ENCODE measurements around the gene HS6ST2.

Gene HS6ST2

GRCh38 chrX:132737743-132738142, 220.7 kb downstream of the HS6ST2 start:
- no peak for DNase-seq

DNA sequence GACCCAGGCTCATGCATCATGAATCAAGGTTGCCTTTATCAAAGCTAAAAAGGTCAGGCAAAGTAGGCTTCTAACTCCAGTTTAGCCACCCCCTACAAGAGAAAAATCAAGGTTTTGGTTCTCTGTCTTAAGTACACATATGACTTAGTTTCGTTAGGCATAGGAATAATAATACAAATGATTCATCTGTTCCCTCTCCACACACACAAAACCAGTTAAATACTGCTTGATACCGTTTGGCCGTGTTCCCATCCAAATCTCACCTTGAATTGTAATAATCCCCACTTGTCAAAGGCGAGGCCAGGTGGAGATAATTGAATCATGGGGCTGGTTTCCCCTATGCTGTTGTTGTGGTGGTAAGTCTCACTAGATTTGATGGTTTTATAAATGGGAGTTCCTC, 226.2 kb downstream of the HS6ST2 start:
- no peak for DNase-seq

- no peak for DNase-seq
Measured at GRCh38 chrX:132730726-132731125, 227.7 kb downstream of the HS6ST2 start.

- DNase-seq, result no peak
Measured at GRCh38 chrX:132730266-132730665, 228.2 kb downstream of the HS6ST2 start.

- no peak for DNase-seq
Measured at GRCh38 chrX:132728296-132728695, 230.1 kb downstream of the HS6ST2 start.

- no peak for DNase-seq
Measured at GRCh38 chrX:132718431-132718958, 239.9 kb downstream of the HS6ST2 start.

DNA sequence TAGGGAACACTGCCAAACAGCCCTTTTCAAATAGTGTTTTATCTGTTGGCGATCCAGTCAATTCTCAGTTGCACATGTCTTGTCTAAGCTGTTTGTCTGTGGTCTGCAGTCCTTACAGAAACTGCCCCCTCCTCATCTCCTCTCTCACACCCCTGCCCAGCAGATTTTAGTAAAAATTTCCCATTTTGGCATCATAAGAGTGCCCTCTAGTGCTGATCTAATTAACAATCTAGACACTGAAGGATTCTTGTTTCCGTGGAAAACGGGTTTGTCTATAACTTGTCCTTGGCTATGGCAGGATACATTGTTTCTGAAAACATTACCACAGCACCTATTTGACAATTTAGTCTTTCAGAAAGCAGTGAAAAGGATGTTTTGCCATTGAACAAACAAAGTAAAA, 242.4 kb downstream of the HS6ST2 start:
- no peak for DNase-seq

DNA sequence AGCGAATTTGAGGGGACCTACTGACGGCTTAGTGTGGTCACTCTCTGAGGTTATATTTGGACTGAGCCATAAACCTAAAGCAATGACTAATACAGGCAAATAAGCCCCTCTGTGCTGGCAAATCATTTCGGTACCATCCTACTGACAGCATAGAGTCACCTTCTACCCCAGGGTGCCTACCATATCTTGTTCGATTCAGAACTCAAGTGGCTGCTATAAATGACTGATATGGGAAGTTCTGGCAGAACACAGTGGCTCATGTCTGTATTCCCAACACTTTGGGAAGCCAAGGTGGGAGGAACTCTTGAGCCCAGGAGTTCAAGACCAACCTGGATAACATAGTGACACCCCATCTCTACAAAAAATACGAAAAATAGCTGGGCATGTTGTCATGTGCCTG, 243.5 kb downstream of the HS6ST2 start:
- no peak for DNase-seq

GRCh38 chrX:132712350-132712749, 246.1 kb downstream of the HS6ST2 start:
- DNase-seq, result no peak

- no peak for DNase-seq
Measured at GRCh38 chrX:132710656-132711155, 247.7 kb downstream of the HS6ST2 start.

GRCh38 chrX:132708529-132708928, 249.9 kb downstream of the HS6ST2 start:
- no peak for DNase-seq

- DNase-seq, result no peak
Measured at GRCh38 chrX:132704769-132705168, 253.7 kb downstream of the HS6ST2 start.

DNA sequence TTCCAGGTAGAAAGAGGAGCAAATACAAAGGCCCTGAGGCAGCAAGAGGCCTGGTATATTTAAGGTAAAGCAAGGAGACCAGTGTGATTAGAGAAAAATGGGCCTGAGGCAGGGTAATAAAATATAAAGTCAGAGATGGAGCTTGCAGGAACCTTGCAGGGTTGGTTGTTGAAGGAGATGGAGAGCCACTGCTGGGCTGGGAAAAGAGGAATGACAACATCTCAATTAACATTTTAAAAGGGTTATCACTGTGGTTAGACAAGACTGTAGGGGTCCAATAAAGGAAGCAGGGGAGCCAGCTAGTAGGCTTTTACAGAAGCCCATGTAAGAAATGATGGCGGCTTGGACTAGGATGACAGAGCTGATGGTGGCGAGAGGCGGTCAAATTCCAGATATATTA, 264.0 kb downstream of the HS6ST2 start:
- no peak for DNase-seq

DNA sequence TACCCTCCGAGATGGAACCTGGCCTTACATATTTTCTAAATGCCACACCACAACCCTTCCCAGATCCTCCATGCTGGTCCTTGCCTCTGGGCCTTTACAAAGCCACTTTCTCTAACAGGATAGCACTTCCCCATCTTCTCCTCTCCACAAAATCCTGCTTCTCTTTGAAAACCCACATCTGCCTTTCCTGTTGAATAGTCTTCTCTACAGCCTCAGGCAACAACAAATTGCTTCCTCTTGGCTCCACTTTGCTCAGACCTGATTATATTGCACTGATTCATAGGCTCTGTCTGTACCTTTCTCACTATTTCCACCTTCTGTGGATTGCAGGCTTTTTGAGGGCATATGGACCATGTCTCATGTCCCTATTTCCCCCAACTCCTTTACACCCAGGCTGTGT, 265.9 kb downstream of the HS6ST2 start:
- DNase-seq, result no peak

DNA sequence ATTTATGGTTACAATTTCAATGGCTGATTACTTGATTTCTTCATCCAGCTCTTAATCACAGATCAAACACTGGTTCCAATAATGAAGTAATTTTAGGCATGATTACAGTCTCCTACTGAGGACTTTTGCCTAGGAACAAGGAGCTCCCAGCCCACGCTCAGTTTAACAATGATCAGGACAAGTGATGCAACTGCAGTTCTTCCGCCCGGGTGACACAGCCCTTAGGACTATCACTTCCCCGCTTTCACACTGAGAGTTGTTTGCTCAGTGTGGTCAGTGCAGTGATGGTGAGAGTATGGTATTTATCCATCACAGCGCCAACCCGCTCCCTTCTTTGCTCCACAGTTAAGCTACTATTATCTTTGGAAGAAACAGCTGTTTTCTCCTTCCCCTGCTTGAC, 266.4 kb downstream of the HS6ST2 start:
- no peak for DNase-seq

DNA sequence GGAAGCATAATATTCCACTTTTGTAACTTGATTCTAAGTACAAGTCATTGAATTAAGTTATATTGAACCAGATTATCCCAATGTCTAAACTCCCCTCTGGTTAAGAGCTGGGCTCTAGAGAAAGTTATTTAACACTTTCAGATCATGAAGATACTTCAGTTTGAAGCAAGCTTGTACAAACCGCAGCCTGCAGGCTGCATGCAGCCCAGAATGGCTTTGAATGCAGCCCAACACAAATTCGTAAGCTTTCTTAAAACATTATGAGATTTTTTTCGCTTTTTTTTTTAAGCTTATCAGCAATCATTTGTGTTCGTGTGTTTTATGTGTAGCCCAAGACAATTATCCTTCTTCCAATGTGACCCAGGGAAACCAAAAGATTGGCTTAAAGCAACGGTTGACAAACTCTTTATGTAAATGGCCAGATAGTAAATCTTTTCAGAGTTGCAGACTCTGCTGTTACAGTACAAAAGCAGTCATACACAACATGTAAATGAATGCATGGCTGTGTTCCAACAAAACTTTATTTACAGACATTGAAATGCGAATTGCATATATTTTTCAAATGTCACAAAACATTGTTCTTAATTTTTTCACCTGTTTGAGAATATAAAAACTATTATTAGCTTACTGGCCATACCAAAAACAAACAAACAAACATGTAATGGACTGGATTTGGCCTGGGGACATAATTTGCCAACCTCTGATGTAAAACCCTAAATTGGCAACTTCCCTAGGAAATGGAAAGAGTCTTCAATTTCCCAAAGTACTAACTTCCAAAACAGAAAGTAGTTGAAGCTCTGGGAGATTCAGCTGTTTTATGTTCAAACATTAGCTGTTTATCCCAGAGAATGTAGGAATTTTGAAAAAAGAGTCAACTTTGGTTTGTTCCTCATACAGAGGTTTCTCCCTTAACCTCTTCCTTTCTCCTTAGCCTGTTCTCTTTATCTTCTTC, 268.5 kb downstream of the HS6ST2 start:
- no peak for DNase-seq

DNA sequence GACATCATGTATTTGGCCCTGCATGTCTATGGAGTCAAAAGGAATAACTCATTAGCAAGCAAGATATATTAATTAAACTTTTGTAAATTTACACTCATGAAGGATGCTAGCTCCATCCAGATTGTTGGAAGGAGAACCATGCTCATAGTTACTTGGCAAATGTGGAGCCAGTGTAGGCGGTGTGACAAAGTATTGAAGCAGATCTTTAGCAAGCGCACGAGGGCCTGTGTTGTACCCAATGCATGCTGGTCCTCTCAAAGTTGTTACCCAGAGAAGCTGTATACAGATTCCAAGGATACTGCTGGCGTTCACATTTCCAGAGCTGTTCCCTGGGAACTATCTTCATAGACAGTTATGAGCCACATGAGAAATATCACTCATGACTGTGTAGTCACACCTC, 273.2 kb downstream of the HS6ST2 start:
- no peak for DNase-seq

DNA sequence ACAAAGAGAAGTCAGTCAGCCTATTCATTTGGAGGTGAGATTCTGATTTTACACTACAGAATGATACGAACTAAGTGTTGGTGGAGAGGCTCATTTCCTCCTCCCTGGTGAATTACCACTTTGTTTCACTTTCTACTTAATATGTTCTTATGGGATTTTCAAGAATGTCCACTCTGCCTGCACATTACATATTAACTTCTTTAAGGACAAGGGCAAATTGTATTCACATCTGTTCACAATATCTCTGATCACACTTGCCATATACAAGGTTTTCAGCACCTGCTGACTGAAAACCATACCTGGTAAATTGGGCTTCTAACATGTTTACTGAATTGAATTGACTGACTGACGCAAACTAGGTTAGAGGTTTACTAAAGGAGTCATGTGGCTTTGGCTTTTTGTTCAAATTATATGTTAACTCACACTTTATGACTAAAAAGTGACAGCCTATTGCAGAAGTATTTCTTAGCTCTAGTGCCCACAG, 281.2 kb downstream of the HS6ST2 start:
- DNase-seq, result no peak

- DNase-seq, result no peak
Measured at GRCh38 chrX:132676561-132677186, 281.8 kb downstream of the HS6ST2 start.

GRCh38 chrX:132676102-132676501, 282.3 kb downstream of the HS6ST2 start:
- no peak for DNase-seq

DNA sequence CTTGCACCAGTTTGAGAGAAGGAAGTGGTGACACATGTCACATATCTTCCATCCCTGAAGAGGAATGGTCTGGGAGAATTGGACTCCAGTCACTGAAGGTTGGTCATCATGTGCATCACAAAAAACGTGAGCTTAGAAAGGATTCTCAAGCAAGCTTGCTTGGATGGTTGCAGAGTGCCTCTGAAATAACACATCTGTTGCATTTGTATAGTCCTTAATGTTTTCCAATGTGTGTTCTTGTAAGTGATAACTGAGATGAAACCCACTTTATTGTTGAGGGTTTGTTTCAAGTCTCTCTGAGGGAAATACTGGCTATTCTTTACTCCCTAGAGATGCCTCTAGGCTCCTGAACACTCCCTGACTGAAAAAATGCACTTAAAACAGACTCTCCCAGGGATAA, 285.1 kb downstream of the HS6ST2 start:
- DNase-seq, result no peak

DNA sequence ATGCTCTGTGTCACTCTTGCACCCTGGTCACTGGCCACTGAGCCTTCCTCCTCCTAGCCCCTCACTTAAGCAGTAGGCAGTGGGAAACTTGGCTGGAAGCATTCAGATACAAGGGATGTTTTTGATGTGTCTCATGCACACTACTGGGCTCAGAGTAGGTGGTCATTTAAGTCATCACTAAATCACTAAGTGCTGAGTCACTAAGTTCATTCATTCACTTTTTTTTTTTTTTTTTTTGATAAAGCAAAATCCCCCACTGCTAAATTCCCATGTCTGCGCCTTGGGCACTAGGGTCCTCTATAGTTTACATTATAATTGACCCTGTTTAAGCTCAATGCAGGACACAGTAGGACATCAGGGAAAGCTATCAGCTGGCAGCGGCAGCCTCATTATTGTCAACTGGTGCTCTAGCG, 287.2 kb downstream of the HS6ST2 start:
- no peak for DNase-seq

DNA sequence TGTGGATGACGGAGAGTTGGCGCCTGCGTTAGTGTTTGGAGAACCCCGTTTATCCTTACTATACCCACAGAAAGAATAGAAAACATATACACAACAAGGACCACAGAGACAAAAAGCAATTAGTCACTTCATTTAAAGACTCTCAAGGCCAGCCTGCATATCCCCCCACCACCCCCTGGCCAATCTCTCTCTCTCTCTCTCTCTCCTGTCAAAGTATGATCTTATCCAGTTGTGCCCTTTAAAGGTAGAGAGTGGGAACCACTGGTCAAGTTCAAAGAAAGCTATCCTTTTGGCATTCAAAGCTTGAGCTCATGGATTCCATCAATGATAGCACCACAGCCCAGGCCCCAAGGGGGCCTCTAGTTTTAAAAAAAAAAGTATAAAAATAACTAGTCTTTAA, 289.3 kb downstream of the HS6ST2 start:
- DNase-seq, result no peak

DNA sequence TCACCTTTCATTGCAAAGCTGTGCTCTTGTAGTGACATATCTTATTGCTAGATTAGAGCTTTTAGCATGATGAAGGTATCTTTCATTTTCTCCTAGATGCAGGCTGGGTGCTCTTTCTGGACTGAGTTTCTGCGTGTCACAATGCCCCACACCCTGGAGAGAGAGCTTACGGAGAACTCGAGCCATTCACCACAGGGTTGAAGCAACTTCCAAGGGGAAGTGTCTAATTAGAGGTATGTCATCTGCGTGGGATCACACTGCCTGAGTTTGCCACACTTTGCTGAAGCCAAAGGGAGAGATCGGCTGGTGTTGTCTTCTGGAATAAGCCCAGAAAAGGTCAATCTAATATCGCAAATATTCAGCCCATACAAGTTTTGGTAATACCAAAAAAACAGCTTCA, 290.3 kb downstream of the HS6ST2 start:
- no peak for DNase-seq

Measured in SIG-M5 (cell line).